ENCODE measurements around the gene LRRC8B.

The LRRC8B gene

DNA sequence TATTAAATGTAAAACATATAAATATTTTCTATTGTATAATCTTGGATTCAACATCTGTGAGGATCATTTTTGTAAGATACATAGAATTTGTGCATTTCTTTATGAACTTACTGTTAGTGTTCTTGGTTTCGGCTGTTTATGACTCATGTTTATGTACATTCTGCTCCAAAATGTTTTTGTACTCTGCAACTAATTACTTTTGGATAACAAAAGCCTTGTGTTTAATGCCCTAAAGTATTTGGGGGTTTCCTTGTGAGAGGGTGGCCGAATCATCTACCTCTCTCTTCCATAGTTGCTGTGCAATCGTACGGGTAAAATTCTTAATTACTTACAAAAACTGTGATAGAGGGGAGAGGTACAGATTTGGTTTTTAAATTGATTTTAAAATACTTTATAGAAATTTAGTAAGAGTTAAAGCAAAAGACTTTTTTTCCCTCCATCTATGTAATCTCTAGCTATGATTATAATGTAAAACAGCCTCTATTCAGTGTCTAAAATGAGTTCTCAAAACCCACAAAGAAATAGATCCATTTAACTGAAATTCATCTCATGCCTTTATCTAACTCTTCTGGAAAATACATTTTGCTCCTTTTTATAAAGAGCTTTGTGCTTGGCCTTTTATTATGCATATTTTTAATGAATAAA is 69.6 kb downstream of the LRRC8B start:
- no peak overlapping the region for H3K27ac Mint-ChIP-seq
- no peak overlapping the region for H3K4me3 Mint-ChIP-seq
- DNase-seq: no peak
- H3K9me3 Mint-ChIP-seq: no peaks in the 10 kb centered on the region
- peaks cover 5% of the 10 kb centered on the region for H3K36me3 Mint-ChIP-seq (ENCODE audit: low read depth)
- peaks cover 3% of the 10 kb centered on the region for H3K27me3 Mint-ChIP-seq (ENCODE audit: low read depth, poor library complexity)
- TF ChIP-seq, protein P1, sequence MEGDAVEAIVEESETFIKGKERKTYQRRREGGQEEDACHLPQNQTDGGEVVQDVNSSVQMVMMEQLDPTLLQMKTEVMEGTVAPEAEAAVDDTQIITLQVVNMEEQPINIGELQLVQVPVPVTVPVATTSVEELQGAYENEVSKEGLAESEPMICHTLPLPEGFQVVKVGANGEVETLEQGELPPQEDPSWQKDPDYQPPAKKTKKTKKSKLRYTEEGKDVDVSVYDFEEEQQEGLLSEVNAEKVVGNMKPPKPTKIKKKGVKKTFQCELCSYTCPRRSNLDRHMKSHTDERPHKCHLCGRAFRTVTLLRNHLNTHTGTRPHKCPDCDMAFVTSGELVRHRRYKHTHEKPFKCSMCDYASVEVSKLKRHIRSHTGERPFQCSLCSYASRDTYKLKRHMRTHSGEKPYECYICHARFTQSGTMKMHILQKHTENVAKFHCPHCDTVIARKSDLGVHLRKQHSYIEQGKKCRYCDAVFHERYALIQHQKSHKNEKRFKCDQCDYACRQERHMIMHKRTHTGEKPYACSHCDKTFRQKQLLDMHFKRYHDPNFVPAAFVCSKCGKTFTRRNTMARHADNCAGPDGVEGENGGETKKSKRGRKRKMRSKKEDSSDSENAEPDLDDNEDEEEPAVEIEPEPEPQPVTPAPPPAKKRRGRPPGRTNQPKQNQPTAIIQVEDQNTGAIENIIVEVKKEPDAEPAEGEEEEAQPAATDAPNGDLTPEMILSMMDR (IDR thresholded peaks at IDR 0.05): no peak
- no peaks in the 10 kb centered on the region for H3K4me1 Mint-ChIP-seq

DNA sequence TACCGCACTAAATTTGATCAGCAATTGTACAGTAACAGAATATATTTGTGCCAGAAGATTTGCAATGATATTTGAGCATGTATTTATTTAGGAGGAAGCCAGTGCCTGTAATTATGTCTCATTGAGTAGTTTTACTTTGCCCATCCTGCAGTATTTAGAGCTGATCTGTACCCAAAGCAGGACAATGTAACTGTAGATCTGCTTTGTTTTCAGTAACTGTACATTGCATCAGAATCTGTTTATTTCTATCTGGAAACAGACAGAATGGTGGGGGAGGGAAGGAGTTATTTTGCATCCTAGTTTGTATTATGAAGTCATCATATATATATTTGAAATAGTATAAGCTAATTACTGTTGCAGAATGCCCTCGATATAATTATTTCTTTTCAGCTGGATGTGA is 72.1 kb downstream of the LRRC8B start:
- Mint-ChIP-seq H3K36me3 (ENCODE audit: low read depth) (peaks cover 5% of the 10 kb centered on the region), H3K27ac (no peak overlapping the region), H3K4me1 (no peaks in the 10 kb centered on the region), H3K9me3 (no peaks in the 10 kb centered on the region), H3K27me3 (ENCODE audit: low read depth, poor library complexity) (peaks cover 3% of the 10 kb centered on the region), H3K4me3 (no peak overlapping the region)
- TF ChIP-seq, protein P1 (IDR thresholded peaks at IDR 0.05): no peak
- DNase-seq: no peak

DNA sequence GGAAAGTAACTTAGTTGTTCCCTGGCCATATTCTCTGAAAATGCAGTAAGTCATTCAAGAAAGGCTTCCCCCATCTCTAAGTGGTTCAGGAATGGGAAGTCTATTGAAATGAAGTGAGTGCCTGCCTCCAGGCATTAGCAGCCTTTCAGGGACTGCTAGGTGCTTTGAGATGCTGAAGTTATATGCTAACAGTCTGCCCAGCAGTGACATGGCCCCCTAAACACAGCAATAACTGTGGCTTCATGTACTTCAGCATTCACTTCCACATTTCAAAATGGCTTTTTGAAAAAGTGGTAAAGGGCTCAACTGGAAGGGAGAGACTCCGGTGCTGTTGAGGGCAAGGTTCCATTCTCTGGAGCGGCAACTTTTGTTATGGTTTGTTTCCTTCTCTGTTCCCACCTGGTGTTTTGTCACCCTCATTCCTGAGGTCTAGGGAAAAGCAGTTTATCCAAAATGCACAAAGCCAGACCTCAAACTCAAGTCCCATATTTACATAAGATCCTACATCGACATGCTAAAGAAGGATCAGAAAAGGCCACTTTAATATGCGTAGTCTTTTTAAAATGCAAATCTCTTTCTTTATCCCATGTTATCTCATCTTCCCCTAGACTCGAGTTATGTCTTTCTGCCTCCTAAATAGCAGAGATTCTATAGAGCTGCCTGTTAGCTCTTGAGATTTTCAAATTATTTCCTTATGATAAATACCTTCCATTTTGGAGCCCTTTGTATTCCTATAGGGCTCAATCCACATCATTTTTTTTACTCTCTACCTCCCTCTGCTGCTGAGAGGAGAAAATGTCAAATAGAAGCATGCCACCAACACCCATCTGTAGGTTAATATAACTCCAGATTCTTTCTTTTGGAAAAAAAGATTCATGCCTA is 74.1 kb downstream of the LRRC8B start:
- peaks cover 1% of the 10 kb centered on the region for H3K36me3 Mint-ChIP-seq (ENCODE audit: low read depth)
- H3K4me1 Mint-ChIP-seq: no peaks in the 10 kb centered on the region
- TF ChIP-seq, protein P1 (IDR thresholded peaks at IDR 0.05): peak; percentile 67
- H3K27me3 Mint-ChIP-seq (ENCODE audit: low read depth, poor library complexity): peaks cover 3% of the 10 kb centered on the region
- no peak overlapping the region for H3K27ac Mint-ChIP-seq
- no peak overlapping the region for H3K4me3 Mint-ChIP-seq
- DNase-seq: no peak
- H3K9me3 Mint-ChIP-seq: no peaks in the 10 kb centered on the region

DNA sequence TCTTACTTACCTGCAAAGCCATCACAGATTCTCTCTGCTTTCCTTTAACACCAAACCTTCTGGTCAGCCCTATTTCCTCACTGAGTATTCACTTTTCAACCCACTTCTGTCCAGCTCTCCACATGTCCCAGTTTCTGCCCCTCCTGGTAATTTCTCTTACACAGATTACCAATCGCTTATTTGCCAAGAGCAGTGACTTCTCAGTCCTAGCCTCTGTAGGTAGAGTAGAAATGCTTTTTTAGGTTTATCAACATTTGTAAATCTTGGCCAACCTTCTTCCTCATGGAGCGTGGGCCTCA is 74.7 kb downstream of the LRRC8B start:
- TF ChIP-seq, protein P1 (IDR thresholded peaks at IDR 0.05): peak; percentile 7
- H3K9me3 Mint-ChIP-seq: no peaks in the 10 kb centered on the region
- no peak overlapping the region for H3K27ac Mint-ChIP-seq

DNA sequence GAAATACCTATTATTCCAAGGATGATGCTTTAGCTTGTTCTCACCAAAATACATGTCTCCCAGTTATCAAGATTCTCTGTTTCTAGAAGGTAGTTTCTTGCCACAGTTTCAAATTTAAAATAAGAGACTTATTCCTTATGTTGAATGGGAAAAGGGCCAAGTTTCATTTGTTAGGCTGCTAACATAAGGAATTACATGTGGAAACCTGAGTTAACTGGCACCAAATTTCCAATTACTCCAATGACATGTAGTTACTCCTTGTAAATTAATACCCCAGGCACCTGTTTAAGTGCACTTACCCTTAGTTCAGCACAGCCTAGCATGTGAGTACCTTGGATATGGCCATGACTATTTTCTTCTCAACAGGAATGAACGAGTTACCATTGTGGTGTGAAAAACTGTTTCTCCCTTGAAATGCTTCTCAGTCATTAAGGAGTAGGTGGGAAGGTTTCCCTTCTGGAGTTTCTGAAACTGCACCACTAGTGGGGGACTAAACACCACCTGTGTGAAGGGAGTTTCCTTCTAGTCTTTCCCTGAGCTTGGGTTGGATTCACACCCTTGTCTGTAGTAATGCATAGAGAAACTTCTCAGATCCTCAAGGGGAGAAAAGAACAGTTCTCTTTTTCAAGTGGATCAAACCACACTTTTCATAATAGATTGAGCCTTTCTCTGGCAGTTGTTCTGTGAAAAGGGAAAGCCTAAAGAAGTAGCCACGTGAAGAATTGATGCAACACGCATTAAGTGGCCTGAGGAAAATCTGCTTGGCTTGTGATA is 76.0 kb downstream of the LRRC8B start:
- Mint-ChIP-seq H3K4me1 (no peaks in the 10 kb centered on the region), H3K27ac (no peak overlapping the region), H3K4me3 (no peak overlapping the region), H3K36me3 (ENCODE audit: low read depth) (no peaks in the 10 kb centered on the region), H3K27me3 (ENCODE audit: low read depth, poor library complexity) (peaks cover 3% of the 10 kb centered on the region), H3K9me3 (no peaks in the 10 kb centered on the region)
- TF ChIP-seq, protein P1 (IDR thresholded peaks at IDR 0.05): no peak
- no peak for DNase-seq

More for the DNA sequence above, 74.7 kb downstream of the LRRC8B start:
- Mint-ChIP-seq H3K27me3 (ENCODE audit: low read depth, poor library complexity) (peaks cover 3% of the 10 kb centered on the region), H3K4me1 (no peaks in the 10 kb centered on the region), H3K36me3 (ENCODE audit: low read depth) (no peaks in the 10 kb centered on the region), H3K4me3 (no peak overlapping the region)
- DNase-seq: no peak

Data from nephron progenitor cell (in vitro differentiated cells).